ENCODE data around the gene CPA3.

DNA sequence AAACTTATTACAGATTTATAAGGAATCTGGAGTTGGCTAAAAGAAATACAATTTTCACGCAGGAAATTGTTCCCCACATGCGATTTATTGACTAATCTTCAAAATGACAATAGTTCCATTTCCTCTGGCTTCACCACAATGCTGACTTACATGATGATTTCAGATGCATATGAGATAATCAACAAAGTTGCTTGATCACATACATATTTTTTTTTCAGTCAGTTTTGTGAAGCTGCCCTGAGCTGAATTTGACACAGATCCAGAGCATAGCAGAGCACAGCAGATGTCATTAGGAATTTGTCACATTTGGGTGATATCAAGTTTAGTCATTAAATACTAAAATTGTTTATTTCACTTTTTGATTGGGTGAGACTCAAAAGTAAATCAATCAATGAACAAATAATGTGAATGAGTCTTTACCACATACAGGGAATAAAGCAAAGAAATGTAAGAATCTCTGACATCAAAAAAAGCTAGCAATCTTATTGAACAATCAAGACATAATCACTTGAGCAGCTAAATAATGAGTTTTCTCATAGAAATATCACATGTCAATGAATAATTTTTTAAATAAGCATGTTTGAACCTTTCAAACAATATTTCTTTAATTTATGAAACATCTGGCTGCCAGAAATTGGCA is 19.2 kb upstream of the CPA3 start:
- TF ChIP-seq, protein P1, sequence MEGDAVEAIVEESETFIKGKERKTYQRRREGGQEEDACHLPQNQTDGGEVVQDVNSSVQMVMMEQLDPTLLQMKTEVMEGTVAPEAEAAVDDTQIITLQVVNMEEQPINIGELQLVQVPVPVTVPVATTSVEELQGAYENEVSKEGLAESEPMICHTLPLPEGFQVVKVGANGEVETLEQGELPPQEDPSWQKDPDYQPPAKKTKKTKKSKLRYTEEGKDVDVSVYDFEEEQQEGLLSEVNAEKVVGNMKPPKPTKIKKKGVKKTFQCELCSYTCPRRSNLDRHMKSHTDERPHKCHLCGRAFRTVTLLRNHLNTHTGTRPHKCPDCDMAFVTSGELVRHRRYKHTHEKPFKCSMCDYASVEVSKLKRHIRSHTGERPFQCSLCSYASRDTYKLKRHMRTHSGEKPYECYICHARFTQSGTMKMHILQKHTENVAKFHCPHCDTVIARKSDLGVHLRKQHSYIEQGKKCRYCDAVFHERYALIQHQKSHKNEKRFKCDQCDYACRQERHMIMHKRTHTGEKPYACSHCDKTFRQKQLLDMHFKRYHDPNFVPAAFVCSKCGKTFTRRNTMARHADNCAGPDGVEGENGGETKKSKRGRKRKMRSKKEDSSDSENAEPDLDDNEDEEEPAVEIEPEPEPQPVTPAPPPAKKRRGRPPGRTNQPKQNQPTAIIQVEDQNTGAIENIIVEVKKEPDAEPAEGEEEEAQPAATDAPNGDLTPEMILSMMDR (IDR thresholded peaks at IDR 0.05 in 8 of 11, conservative IDR thresholded peaks at IDR 0.05 in 3 of 11) = no peak
- TF ChIP-seq POLR2A (IDR thresholded peaks at IDR 0.05) (no peak), POLR2AphosphoS5 (IDR thresholded peaks at IDR 0.05) (no peak)
